ENCODE measurements around the gene IQSEC1. TPM values are rescaled to one million over a fixed set of nuclear protein-coding genes. Genes with fewer than 3 reads are reported as not detected.
A peak's percentile ranks its signal among the peaks of the same experiment; 100 is the strongest.

The IQSEC1 gene
- total RNA-seq, 2 donors from 2014 or later, result 57.5 to 63.9 TPM

DNA sequence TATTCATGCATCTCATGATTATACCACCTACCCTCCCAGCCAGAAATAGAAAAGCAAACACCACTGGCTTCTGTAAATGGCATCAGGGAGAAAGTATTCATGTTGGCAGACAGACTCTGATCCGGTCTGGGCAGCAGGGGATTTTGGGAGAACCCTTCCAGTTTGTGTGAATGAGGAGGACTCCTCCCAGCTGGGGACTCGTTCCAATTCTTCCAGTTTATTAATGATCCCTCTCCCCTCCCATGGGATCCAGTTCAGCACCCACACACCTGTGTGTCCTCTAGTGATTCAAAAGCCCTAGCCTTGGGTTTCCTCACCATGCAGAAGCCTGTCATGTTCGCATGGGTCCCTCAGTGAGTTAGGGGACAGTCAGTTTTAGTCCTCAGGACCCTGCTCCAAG is 110.9 kb downstream of the IQSEC1 start:
- H3K4me3 ChIP-seq, result no peak overlapping the region

DNA sequence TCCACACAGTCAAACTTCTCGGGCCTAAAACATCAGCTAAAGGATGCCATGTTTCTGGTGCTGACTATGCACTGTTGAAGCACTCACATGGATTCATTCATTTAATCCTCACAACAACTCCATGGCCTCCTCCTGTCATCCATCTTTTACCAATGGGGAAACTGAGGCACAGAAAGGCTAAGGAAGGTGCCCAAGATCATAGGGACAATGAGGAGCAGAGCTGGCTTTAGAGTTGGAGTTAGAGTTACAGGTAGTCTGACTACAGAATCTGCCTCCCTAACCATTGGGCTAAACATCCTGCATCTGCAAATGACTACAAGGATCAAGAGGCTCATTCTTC is 111.6 kb downstream of the IQSEC1 start:
- Histone ChIP-seq H3K27ac (peak overlapping the region; percentile 51 to 88), H3K4me1 (peaks cover 2 to 100% of the 10 kb centered on the region in 2 donors), H3K9me3 (no peaks in the 10 kb centered on the region), H3K27me3 (no peaks in the 10 kb centered on the region), H3K4me3 (no peak overlapping the region), H3K36me3 (no peaks in the 10 kb centered on the region)
- TF ChIP-seq CTCF (IDR thresholded peaks at IDR 0.05), result no peak
- DNase-seq (ENCODE audit: low spot score), result no peak

More for the DNA sequence above, 110.9 kb downstream of the IQSEC1 start:
- TF ChIP-seq CTCF (IDR thresholded peaks at IDR 0.05), result no peak
- peak overlapping the region; percentile 51 to 88 for H3K27ac ChIP-seq
- peaks cover 2 to 100% of the 10 kb centered on the region in 2 donors for H3K4me1 ChIP-seq
- H3K27me3 ChIP-seq, result no peaks in the 10 kb centered on the region
- no peak for DNase-seq (ENCODE audit: low spot score)
- no peaks in the 10 kb centered on the region for H3K9me3 ChIP-seq
- no peaks in the 10 kb centered on the region for H3K36me3 ChIP-seq

DNA sequence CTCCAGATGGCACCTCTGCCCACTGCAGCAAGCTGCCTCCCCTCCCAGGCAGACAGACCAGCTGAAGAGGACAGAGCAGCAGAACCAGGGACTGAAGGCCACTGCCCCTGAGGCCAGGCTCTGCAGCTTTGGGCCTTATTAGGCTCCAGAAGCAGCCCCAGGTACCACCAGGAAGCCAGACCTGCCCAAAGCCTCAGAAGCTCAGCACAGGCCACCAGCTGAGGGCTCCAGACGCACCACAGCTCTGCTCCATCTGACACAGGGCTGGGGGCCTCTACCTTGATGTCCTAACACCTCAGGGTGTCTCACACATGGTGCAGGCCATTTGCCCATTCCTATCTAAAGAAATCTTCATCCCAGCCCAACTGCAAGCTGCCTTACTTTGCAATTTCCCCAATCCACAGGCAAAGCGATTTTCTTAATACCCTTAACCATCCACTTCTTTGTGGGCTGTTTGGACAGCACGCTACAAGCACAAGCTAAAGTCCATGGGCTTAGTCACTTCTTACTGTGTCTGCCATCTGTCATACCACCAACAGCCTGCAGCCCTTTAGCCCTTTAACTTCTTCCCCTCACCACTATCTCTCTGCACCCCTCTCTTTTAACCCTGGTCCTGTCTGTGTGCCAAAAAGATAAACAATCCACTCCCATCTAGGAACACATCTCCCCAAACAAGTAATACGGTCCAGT is 112.1 kb downstream of the IQSEC1 start:
- Histone ChIP-seq H3K27me3 (no peaks in the 10 kb centered on the region), H3K9me3 (no peaks in the 10 kb centered on the region), H3K36me3 (no peaks in the 10 kb centered on the region), H3K27ac (peak overlapping the region; percentile 84 to 88), H3K4me1 (peaks cover 2 to 100% of the 10 kb centered on the region in 2 donors), H3K4me3 (no peak overlapping the region)
- no peak for DNase-seq (ENCODE audit: low spot score)
- TF ChIP-seq CTCF (IDR thresholded peaks at IDR 0.05), result no peak

- Histone ChIP-seq H3K27me3 (no peaks in the 10 kb centered on the region), H3K36me3 (no peaks in the 10 kb centered on the region), H3K9me3 (no peaks in the 10 kb centered on the region), H3K27ac (peak overlapping the region; percentile 84 to 88), H3K4me1 (peaks cover 2 to 100% of the 10 kb centered on the region in 2 donors), H3K4me3 (no peak overlapping the region)
- no peak for TF ChIP-seq CTCF (IDR thresholded peaks at IDR 0.05)
- DNase-seq (ENCODE audit: low spot score), result no peak
Observed at GRCh38 chr3:12960497-12960896, 112.7 kb downstream of the IQSEC1 start.

DNA sequence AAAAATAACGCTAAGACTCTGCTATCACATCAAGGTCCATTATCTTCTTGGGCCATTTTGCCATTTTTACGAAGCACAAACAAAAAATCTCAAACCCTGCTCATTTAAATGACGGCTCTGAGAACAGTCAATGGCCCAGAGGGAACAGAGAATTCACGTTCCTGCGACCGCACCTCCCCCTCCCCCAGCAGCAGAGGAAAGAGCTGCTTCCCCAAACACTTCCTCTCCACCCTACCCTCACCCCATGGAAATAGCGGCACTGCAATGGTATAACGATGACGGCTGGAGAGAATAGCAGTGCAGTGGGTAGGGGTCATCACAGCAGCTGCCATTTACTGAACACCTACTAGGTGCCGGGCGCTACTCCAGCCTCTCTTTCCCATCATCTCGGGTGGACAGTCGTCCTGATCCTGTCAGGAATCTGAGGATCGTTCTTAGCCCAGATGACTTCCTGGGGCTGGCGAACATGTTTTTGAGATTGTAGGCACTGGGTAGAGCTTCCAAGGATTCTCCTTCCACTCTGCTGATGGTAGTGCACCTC is 113.3 kb downstream of the IQSEC1 start:
- H3K4me1 ChIP-seq, result peaks cover 2 to 100% of the 10 kb centered on the region in 2 donors
- DNase-seq (ENCODE audit: low spot score), result no peak
- no peaks in the 10 kb centered on the region for H3K9me3 ChIP-seq
- TF ChIP-seq CTCF (IDR thresholded peaks at IDR 0.05), result no peak
- H3K36me3 ChIP-seq, result no peaks in the 10 kb centered on the region
- H3K27me3 ChIP-seq, result no peaks in the 10 kb centered on the region
- H3K4me3 ChIP-seq, result no peak overlapping the region
- H3K27ac ChIP-seq, result peak overlapping the region; percentile 84 to 88
